HepG2 (cell line): ENCODE measurements around the gene GPR25.

Source experiments
- CBX2 ChIP-seq, 2 experiments: fragments of 200-600 bp in 1 of 2; sonication (generic); formaldehyde crosslinking in 1 of 2; IDR thresholded peaks; 2 replicates each; pipeline versions ENCODE4 v1.7.0 to v1.8.1; 2018 to 2022; ENCODE audit warnings: low read depth in 2 of 2, low read length in 1 of 2, mild to moderate bottlenecking in 1 of 2, missing genetic modification reagents in 1 of 2
- CTCF ChIP-seq: sonication (generic); formaldehyde crosslinking; IDR thresholded peaks from 2 replicates; pipeline ENCODE4 v1.5.0; 2020; ENCODE audit warnings: mild to moderate bottlenecking, missing genetic modification reagents, moderate library complexity
- ERF ChIP-seq: IDR thresholded peaks from 2 replicates; pipeline ENCODE4 v1.6.1; 2018; ENCODE audit warnings: missing biosample characterization, missing genetic modification reagents
- ETV5 ChIP-seq: IDR thresholded peaks from 2 replicates; pipeline ENCODE4 v1.6.1; 2018; ENCODE audit warnings: missing biosample characterization, missing genetic modification reagents, inconsistent platforms, borderline replicate concordance
- HES4 ChIP-seq: sonication (generic); formaldehyde crosslinking; IDR thresholded peaks from 2 replicates; pipeline ENCODE4 v1.9.0; 2021; ENCODE audit warnings: mild to moderate bottlenecking, missing genetic modification reagents, borderline replicate concordance
- MYC ChIP-seq: sonication (generic); formaldehyde crosslinking; IDR thresholded peaks from 2 replicates; pipeline ENCODE4 v1.9.0; 2021; ENCODE audit warnings: missing genetic modification reagents, borderline replicate concordance
- NFIC ChIP-seq: IDR thresholded peaks from 2 replicates; pipeline ENCODE4 v1.6.1; 2012; ENCODE audit warnings: mild to moderate bottlenecking, low read length, inconsistent platforms
- PHB2 ChIP-seq: fragments of 450-650 bp; IDR thresholded peaks from 2 replicates; pipeline ENCODE4 v1.6.1; 2018; ENCODE audit not compliant: partially characterized antibody
- THAP11 ChIP-seq: IDR thresholded peaks from 2 replicates; pipeline ENCODE4 v1.6.1; 2016; ENCODE audit warnings: missing biosample characterization, missing genetic modification reagents
- ZNF232 ChIP-seq: sonication (generic); formaldehyde crosslinking; IDR thresholded peaks from 2 replicates; pipeline ENCODE4 v1.4.0; 2020; ENCODE audit warnings: missing genetic modification reagents, borderline replicate concordance
- ZNF280B ChIP-seq: sonication (generic); formaldehyde crosslinking; IDR thresholded peaks from 2 replicates; pipeline ENCODE4 v1.5.0; 2020; ENCODE audit warnings: missing genetic modification reagents, mild to moderate bottlenecking, borderline replicate concordance
- ZNF724P ChIP-seq: sonication (generic); formaldehyde crosslinking; IDR thresholded peaks from 2 replicates; pipeline ENCODE4 v1.8.0; 2022; ENCODE audit warnings: missing genetic modification reagents, borderline replicate concordance

- TF ChIP-seq PHB2 (no peak), ZNF232 (no peak), CTCF (CRISPR knock-in tag) (no peak), NFIC (no peak), ZNF280B (CRISPR knock-in tag) (no peak), MYC (no peak), CBX2 (IDR thresholded peaks at IDR 0.05; ENCODE audit: low read depth, low read length) (no peak), CBX2 (CRISPR knock-in tag; IDR thresholded peaks at IDR 0.05; ENCODE audit: low read depth) (no peak), ETV5 (no peak), ZNF724P (no peak), HES4 (CRISPR knock-in tag) (no peak), ERF (no peak), THAP11 (CRISPR knock-in tag) (no peak)
Measured at GRCh38 chr1:200845360-200845759, 27.4 kb upstream of the GPR25 start.
